Panc1 (cell line): ENCODE measurements around the gene HNRNPAB. TPM values are rescaled to one million over a fixed set of nuclear protein-coding genes. Genes with fewer than 3 reads are reported as not detected.

Experiments used
- ATAC-seq: fragments of 200-7000 bp; cut with Tn5 transposase; 2 replicates; pipeline ENCODE4 v1.9.1; 2020; ENCODE audit warnings: mild to moderate bottlenecking, moderate library complexity
- BruUV-seq: library from RNA; stranded (reverse); fragments of 400-500 nt; replicated peaks from 2 replicates; lab custom pipeline; 2021; lab: Mats Ljungman, UMichigan
- CTCF ChIA-PET: fragments of 300-600 bp; sonication (Branson Sonifier 250); formaldehyde crosslinking; loops from one replicate; lab custom pipeline; 2022; ENCODE audit warnings: antibody characterized with exemption; lab: Charles Lee
- POLR2A ChIA-PET: fragments of 300-600 bp; sonication (Branson Sonifier 250); formaldehyde crosslinking; loops from one replicate; lab custom pipeline; 2022; ENCODE audit warnings: antibody characterized with exemption; lab: Charles Lee
- DNase-seq: peaks from one replicate; pipeline ENCODE4 v3.0.0-alpha.2; 2010; ENCODE audit warnings: low read depth, low spot score
- H3K27ac ChIP-seq: 2 replicates; pipeline ENCODE4 v1.5.1; 2011; ENCODE audit warnings: mild to moderate bottlenecking, low read length, inconsistent platforms
- H3K27me3 ChIP-seq: fragments of 200-500 bp; sonication (Bioruptor generic); 2 replicates; pipeline ENCODE4 v1.6.0; 2014; ENCODE audit warnings: low read length, inconsistent platforms; ENCODE audit not compliant: control insufficient read depth, insufficient read depth
- H3K36me3 ChIP-seq: fragments of 200-500 bp; sonication (Bioruptor generic); 2 replicates; pipeline ENCODE4 v1.5.1; 2014; ENCODE audit warnings: inconsistent platforms, mild to moderate bottlenecking, low read length, moderate library complexity; ENCODE audit not compliant: control insufficient read depth, insufficient read depth
- H3K4me1 ChIP-seq: 2 replicates; pipeline ENCODE4 v1.5.1; 2011; ENCODE audit warnings: inconsistent platforms, mild to moderate bottlenecking, low read length, moderate library complexity; ENCODE audit not compliant: control insufficient read depth, insufficient read depth
- H3K4me3 ChIP-seq, 2 experiments: 2 replicates each; pipeline ENCODE4 v1.5.1; 2011 to 2012; ENCODE audit warnings: low read depth in 2 of 2, low read length in 2 of 2, mild to moderate bottlenecking in 2 of 2, inconsistent platforms in 1 of 2, moderate library complexity in 1 of 2
- H3K9me3 ChIP-seq: fragments of 200-500 bp; sonication (Bioruptor generic); 2 replicates; pipeline ENCODE4 v1.5.1; 2014; ENCODE audit warnings: low read depth, mild to moderate bottlenecking, inconsistent platforms, low read length, moderate library complexity; ENCODE audit not compliant: control insufficient read depth, insufficient read depth
- CTCF ChIP-seq: fragments of 450-650 bp; IDR thresholded peaks from 2 replicates; pipeline ENCODE4 v1.5.1; 2017; ENCODE audit warnings: mild to moderate bottlenecking
- POLR2AphosphoS5 ChIP-seq: IDR thresholded peaks from 2 replicates; pipeline ENCODE4 v1.6.1; 2012; ENCODE audit warnings: mild to moderate bottlenecking, low read depth, low read length, moderate library complexity
- REST ChIP-seq, 2 experiments: IDR thresholded peaks; 2 replicates each; pipeline ENCODE4 v1.6.1; 2011 to 2012; ENCODE audit warnings: low read depth in 2 of 2, control low read depth in 1 of 2, low read length in 1 of 2, mild to moderate bottlenecking in 1 of 2, moderate library complexity in 1 of 2; ENCODE audit not compliant: insufficient read depth in 1 of 2
- SIN3A ChIP-seq: IDR thresholded peaks from 2 replicates; pipeline ENCODE4 v1.6.1; 2012; ENCODE audit warnings: low read depth, mild to moderate bottlenecking, low read length, moderate library complexity, borderline replicate concordance; ENCODE audit not compliant: insufficient read depth
- TCF7L2 ChIP-seq: IDR thresholded peaks from 2 replicates; pipeline ENCODE4 v1.6.1; 2011; ENCODE audit warnings: mild to moderate bottlenecking, low read depth, low read length, inconsistent platforms
- in situ Hi-C: cut with HindIII; loops from 2 replicates; pipeline ENCODE4 v1.10.0; 2016; ENCODE audit warnings: low sequenced_read_pairs, low pct_unique_long_range_greater_than_20kb
- intact Hi-C: fragments of 100-400 bp; cut with micrococcal nuclease; formaldehyde crosslinking; loops from one replicate; pipeline ENCODE4 v1.10.0; 2022; ENCODE audit not compliant: unreplicated experiment
- total RNA-seq: library from RNA; stranded (reverse); gene quantifications from one replicate; pipeline ENCODE4 v1.2.1, GENCODE V29; 2021; ENCODE audit not compliant: unreplicated experiment

The HNRNPAB gene
- total RNA-seq, 1 experiment from 2014 or later, result 273 TPM

GRCh38 chr5:178221853-178222252, 17.5 kb downstream of the HNRNPAB start:
- CTCF ChIA-PET, result no interaction called here
- intact Hi-C loops, result no loop called here
- no peaks in the 10 kb centered on the region for H3K27me3 ChIP-seq
- H3K9me3 ChIP-seq, result no peaks in the 10 kb centered on the region
- TF ChIP-seq POLR2AphosphoS5 (no peak), REST (IDR thresholded peaks at IDR 0.05; ENCODE audit: insufficient read depth in 1 of 2, low read depth in 2 of 2, low read length in 1 of 2) (no peak), TCF7L2 (no peak), SIN3A (no peak), CTCF (no peak)
- POLR2A ChIA-PET, result interaction anchor here (0.6 kb wide), 1 partner anchor 38 kb away, joined by 10 read pairs; no protein-coding TSS in a partner anchor
- no peak overlapping the region for H3K4me3 ChIP-seq
- ATAC-seq (peak; percentile 18; the same call in 1 of the 2 replicates), DNase-seq (no peak)
- H3K4me1 ChIP-seq, result no peaks in the 10 kb centered on the region
- BruUV-seq, result no TSS peak
- in situ Hi-C loops, result no loop called here
- no peaks in the 10 kb centered on the region for H3K36me3 ChIP-seq
- no peak overlapping the region for H3K27ac ChIP-seq

GRCh38 chr5:178222292-178222691, 18.0 kb downstream of the HNRNPAB start:
- TF ChIP-seq CTCF (no peak), SIN3A (no peak), REST (IDR thresholded peaks at IDR 0.05; ENCODE audit: insufficient read depth in 1 of 2, low read depth in 2 of 2, low read length in 1 of 2) (no peak), TCF7L2 (no peak), POLR2AphosphoS5 (no peak)
- H3K4me3 ChIP-seq, result no peak overlapping the region
- CTCF ChIA-PET, result no interaction called here
- no peak for DNase-seq
- H3K27ac ChIP-seq, result no peak overlapping the region
- in situ Hi-C loops, result no loop called here
- no peak for ATAC-seq
- no peaks in the 10 kb centered on the region for H3K27me3 ChIP-seq
- BruUV-seq, result no TSS peak
- intact Hi-C loops, result no loop called here
- POLR2A ChIA-PET, result no interaction called here
- H3K4me1 ChIP-seq, result no peaks in the 10 kb centered on the region
- no peaks in the 10 kb centered on the region for H3K36me3 ChIP-seq
- H3K9me3 ChIP-seq, result no peaks in the 10 kb centered on the region
